Nephron (organoid): Measurements from ENCODE around the gene MTX2.

ENCODE experiments used
- H3K27ac Mint-ChIP-seq, 3 experiments: 2 replicates each; pipeline ENCODE4 v1.8.0; 2020; ENCODE audit warnings: mixed read lengths in 3 of 3, mild to moderate bottlenecking in 2 of 3, moderate library complexity in 1 of 3
- H3K27me3 Mint-ChIP-seq: 2 replicates; pipeline ENCODE4 v1.8.0; 2021; ENCODE audit warnings: low read depth, mild to moderate bottlenecking, moderate library complexity, mixed read lengths
- H3K36me3 Mint-ChIP-seq: 2 replicates; pipeline ENCODE4 v1.8.0; 2020; ENCODE audit warnings: low read depth, mixed read lengths
- H3K4me1 Mint-ChIP-seq: 2 replicates; pipeline ENCODE4 v1.8.0; 2020; ENCODE audit warnings: mixed read lengths
- H3K4me3 Mint-ChIP-seq, 3 experiments: 2 replicates each; pipeline ENCODE4 v1.8.0; 2020; ENCODE audit warnings: mild to moderate bottlenecking in 3 of 3, mixed read lengths in 3 of 3, moderate library complexity in 2 of 3
- H3K9me3 Mint-ChIP-seq: 2 replicates; pipeline ENCODE4 v1.8.0; 2020; ENCODE audit warnings: mixed read lengths
- TF ChIP-seq, protein P1 (sequence below), 3 experiments: fragments of 200-600 bp; sonication (generic); IDR thresholded peaks; one replicate each; pipeline ENCODE4 v1.5.0; 2021; ENCODE audit warnings: antibody characterized with exemption in 3 of 3; ENCODE audit not compliant: unreplicated experiment in 3 of 3

MTX2 gene

DNA sequence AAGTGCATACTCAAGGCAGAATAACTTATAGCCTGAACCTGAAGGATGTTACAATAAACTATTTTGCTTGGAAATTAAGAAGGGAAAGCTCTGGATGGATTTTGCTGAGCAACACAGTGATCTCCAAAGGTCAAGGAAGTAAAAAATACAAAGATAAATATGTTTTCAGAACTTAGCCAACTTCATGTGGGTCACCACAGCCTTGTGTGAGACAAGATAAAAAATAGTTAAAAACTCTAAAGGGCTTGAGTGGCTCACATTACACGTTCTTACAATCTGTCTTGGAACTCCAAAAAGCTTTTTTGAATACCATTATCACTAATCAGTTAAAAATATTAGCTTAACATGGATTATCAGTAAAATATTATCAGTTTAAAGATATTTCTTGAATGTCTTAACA, 28.9 kb upstream of the MTX2 start:
- TF ChIP-seq, protein P1, sequence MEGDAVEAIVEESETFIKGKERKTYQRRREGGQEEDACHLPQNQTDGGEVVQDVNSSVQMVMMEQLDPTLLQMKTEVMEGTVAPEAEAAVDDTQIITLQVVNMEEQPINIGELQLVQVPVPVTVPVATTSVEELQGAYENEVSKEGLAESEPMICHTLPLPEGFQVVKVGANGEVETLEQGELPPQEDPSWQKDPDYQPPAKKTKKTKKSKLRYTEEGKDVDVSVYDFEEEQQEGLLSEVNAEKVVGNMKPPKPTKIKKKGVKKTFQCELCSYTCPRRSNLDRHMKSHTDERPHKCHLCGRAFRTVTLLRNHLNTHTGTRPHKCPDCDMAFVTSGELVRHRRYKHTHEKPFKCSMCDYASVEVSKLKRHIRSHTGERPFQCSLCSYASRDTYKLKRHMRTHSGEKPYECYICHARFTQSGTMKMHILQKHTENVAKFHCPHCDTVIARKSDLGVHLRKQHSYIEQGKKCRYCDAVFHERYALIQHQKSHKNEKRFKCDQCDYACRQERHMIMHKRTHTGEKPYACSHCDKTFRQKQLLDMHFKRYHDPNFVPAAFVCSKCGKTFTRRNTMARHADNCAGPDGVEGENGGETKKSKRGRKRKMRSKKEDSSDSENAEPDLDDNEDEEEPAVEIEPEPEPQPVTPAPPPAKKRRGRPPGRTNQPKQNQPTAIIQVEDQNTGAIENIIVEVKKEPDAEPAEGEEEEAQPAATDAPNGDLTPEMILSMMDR (IDR thresholded peaks at IDR 0.05; ENCODE audit: unreplicated experiment in 3 of 3) = no peak
- H3K4me1 Mint-ChIP-seq = peaks cover 18% of the 10 kb centered on the region
- no peaks in the 10 kb centered on the region for H3K9me3 Mint-ChIP-seq
- H3K27ac Mint-ChIP-seq = no peak overlapping the region
- no peaks in the 10 kb centered on the region for H3K27me3 Mint-ChIP-seq
- no peaks in the 10 kb centered on the region for H3K36me3 Mint-ChIP-seq
- H3K4me3 Mint-ChIP-seq = no peak overlapping the region

DNA sequence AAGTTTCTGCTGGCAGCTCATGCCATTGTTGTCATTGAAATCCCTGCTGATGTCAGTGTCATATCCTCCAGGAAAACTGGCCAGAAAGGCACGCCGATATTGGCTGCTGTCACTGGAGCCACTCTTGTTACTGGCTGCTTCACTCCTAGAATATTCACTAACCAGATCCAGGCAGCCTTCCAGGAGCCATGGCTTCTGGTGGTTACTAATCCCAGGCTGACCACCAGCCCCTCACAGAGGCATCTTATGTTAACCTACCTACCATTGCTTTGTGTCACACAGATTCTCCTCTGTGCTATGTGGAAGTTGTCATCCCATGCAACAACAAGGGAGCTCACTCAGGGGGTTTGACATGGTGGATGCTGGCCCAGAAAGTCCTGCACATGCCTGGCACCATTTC, 27.0 kb upstream of the MTX2 start:
- no peaks in the 10 kb centered on the region for H3K27me3 Mint-ChIP-seq
- peaks cover 22% of the 10 kb centered on the region for H3K4me1 Mint-ChIP-seq
- H3K27ac Mint-ChIP-seq = no peak overlapping the region
- H3K36me3 Mint-ChIP-seq = no peaks in the 10 kb centered on the region
- TF ChIP-seq, protein P1 (IDR thresholded peaks at IDR 0.05; ENCODE audit: unreplicated experiment in 3 of 3) = no peak
- no peaks in the 10 kb centered on the region for H3K9me3 Mint-ChIP-seq
- H3K4me3 Mint-ChIP-seq = no peak overlapping the region

DNA sequence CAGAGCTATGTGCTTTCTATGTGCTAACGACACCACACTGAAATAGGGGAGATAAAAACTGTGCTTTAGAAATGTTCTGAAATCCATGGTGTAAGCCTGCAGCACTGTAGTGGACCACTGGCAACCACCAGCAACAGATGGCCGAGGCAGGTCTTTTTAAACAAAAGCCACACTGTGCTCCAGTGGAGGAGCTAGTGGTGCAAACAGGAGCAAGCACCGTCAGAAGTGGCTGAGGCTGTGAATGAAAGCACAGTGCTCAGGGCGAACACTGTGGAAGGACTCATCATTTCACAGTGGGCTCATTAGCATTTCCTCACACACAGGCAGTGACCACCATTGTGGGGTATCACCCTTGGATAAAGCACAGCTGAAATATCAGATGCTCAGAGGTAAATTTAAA, 22.9 kb upstream of the MTX2 start:
- TF ChIP-seq, protein P1 (IDR thresholded peaks at IDR 0.05; ENCODE audit: unreplicated experiment in 3 of 3) = no peak
- Mint-ChIP-seq H3K9me3 (peaks cover 14% of the 10 kb centered on the region), H3K4me3 (no peak overlapping the region), H3K4me1 (peaks cover 4% of the 10 kb centered on the region), H3K27me3 (no peaks in the 10 kb centered on the region), H3K36me3 (peaks cover 4% of the 10 kb centered on the region), H3K27ac (no peak overlapping the region)

DNA sequence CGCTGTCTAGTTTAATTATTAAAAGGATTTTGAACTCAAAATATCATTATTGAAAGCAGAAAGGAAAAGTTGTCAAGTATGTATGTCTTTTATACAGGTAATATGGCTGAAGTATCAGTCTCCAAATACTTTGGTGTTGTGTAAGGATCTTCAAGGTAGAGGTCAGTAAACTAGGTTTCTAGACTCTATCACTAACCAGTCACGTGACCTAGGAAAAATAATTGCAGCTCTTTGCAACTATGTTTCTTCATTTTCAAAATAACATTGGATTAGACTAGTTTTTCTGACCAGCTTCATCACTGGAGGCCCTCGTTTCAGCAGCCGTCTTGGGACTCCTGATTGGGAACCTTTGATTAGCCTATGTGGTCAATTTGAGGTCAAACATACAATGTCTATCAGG, 21.4 kb upstream of the MTX2 start:
- peaks cover 4% of the 10 kb centered on the region for H3K4me1 Mint-ChIP-seq
- peaks cover 4% of the 10 kb centered on the region for H3K36me3 Mint-ChIP-seq
- H3K27ac Mint-ChIP-seq = no peak overlapping the region
- no peak overlapping the region for H3K4me3 Mint-ChIP-seq
- no peaks in the 10 kb centered on the region for H3K27me3 Mint-ChIP-seq
- H3K9me3 Mint-ChIP-seq = peaks cover 14% of the 10 kb centered on the region
- TF ChIP-seq, protein P1 (IDR thresholded peaks at IDR 0.05; ENCODE audit: unreplicated experiment in 3 of 3) = no peak

DNA sequence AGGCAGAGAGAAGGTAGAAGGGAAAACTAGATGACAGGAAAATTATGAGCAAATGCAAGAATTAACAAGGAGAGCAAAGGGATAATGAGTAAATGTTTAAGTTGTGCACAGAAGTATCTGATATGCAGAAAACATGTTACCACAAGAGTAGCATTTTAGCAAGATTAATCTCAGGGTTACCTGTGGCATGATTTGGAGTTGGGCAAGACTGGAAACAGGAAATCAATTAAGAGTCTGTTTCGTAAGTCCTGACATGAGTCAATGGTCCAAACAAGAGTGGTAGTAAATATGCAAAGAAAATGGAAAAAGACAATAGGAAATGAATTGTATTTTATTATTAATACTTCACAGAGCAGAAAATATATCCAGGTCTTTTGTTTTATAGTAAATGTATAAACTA, 17.3 kb upstream of the MTX2 start:
- Mint-ChIP-seq H3K36me3 (peaks cover 4% of the 10 kb centered on the region), H3K27me3 (no peaks in the 10 kb centered on the region), H3K4me1 (peaks cover 2% of the 10 kb centered on the region), H3K27ac (no peak overlapping the region), H3K9me3 (peaks cover 17% of the 10 kb centered on the region), H3K4me3 (no peak overlapping the region)
- TF ChIP-seq, protein P1 (IDR thresholded peaks at IDR 0.05; ENCODE audit: unreplicated experiment in 3 of 3) = no peak

DNA sequence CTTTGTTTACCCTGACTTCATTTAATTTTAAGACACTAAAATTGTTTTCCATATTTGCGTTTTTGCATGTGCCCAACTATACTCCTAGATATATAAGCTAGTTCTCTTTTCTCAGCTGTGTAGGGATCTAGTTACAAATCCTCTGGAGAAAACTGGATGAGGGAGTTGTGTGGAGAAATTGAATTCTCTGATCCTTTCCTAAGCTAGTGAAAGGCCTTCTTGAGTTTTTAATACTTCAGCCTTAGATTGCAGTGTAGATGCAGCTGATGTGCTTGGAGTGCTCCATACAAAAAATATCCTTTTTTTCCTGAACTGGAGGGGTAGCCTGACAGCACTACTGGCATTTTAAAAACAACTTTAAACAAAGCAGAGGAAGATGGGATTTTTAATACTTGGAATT, 8.6 kb upstream of the MTX2 start:
- Mint-ChIP-seq H3K9me3 (no peaks in the 10 kb centered on the region), H3K4me3 (no peak overlapping the region), H3K4me1 (peaks cover 15% of the 10 kb centered on the region), H3K27ac (peak overlapping the region in 2 of 3 experiments; percentile 4 to 7), H3K36me3 (no peaks in the 10 kb centered on the region), H3K27me3 (peaks cover 4% of the 10 kb centered on the region)
- TF ChIP-seq, protein P1 (IDR thresholded peaks at IDR 0.05; ENCODE audit: unreplicated experiment in 3 of 3) = no peak
